IPS DF 6.9 (cell line): ENCODE measurements around the gene NLGN4X.
A peak's percentile ranks its signal among the peaks of the same experiment; 100 is the strongest.

Experiments
- DNase-seq: peaks from one replicate; pipeline ENCODE4 v3.0.0-alpha.2; 2013; ENCODE audit warnings: low read depth, low spot score
- H3K27ac ChIP-seq: one replicate; pipeline ENCODE4 v1.5.1; 2013; ENCODE audit warnings: low read length, control low read depth
- H3K27me3 ChIP-seq: 2 replicates; pipeline ENCODE4 v1.6.1; 2013; ENCODE audit warnings: mild to moderate bottlenecking, low read length; ENCODE audit not compliant: control insufficient read depth, insufficient read depth
- H3K36me3 ChIP-seq: 2 replicates; pipeline ENCODE4 v1.6.1; 2013; ENCODE audit warnings: low read length; ENCODE audit not compliant: control insufficient read depth, insufficient read depth
- H3K4me1 ChIP-seq: 2 replicates; pipeline ENCODE4 v1.6.1; 2013; ENCODE audit warnings: low read length; ENCODE audit not compliant: control insufficient read depth, insufficient read depth
- H3K4me3 ChIP-seq: 2 replicates; pipeline ENCODE4 v1.5.1; 2013; ENCODE audit warnings: mild to moderate bottlenecking, low read length
- H3K9me3 ChIP-seq: 2 replicates; pipeline ENCODE4 v1.6.1; 2013; ENCODE audit warnings: low read length, inconsistent platforms; ENCODE audit not compliant: control insufficient read depth, insufficient read depth
- WGBS: extraction: QIAGEN DNeasy Blood & Tissue Kit; methylation state at CpG from one replicate; pipeline ENCODE4 v1.1.7; 2013; ENCODE audit warnings: mixed read lengths, missing lambda C conversion rate; ENCODE audit not compliant: insufficient read length, insufficient coverage; 5-methylcytosine and 5-hydroxymethylcytosine counted together

Gene NLGN4X

DNA sequence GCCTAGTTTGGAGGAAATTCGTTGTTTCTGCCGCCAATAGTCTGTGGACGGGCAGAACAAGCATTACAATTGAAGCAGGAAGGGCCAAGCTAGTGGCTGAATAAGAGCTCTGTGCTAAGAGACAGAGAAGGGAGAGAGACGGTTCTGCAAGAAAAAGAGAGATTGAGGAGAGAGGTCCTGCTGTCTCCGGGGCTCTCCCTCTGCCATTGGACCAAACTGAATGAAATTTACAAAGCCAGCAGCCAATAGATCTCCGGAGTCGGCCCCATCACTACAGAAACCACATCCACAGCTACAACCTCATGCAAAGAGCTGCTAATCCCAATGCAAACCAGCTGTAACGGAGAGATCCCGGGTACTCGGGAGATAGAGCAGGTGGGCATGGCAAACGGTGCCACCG, at the start of gene NLGN4X:
Gene NLGN4X, minus strand, starts transcription at position 148 of the 400 bp plus-strand sequence. CDS start 77,401 bp downstream, outside the sequence.
- Histone ChIP-seq H3K36me3 (no peaks in the 10 kb centered on the region), H3K27me3 (no peaks in the 10 kb centered on the region), H3K9me3 (no peaks in the 10 kb centered on the region), H3K27ac (no peak within 1 kb of the TSS), H3K4me1 (no peaks in the 10 kb centered on the region), H3K4me3 (peak within 1 kb of the TSS; percentile 98)
- no CpG with 5 or more reads among the region's 12 CpGs for WGBS
- no peak for DNase-seq

DNA sequence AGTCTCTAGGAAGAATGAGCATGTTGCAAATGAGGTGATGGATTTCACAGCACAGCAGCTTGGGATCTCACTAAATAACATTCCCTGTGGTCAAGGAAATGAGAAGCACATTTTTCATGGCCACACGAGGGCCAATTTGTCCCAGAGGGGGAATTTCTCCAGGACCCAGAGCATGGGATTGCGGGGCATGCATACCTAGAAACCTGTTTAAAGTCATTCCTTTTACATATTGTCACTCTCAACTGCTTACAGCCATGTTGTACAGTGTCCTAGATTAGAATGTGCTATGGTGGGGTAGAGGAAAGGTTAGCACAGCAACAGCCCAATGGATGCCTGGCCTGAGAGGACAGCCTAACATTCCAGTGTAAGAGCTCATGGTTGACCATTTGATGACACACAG, 37.4 kb upstream of the NLGN4X start:
- no peak overlapping the region for H3K27ac ChIP-seq
- no peaks in the 10 kb centered on the region for H3K9me3 ChIP-seq
- no peak overlapping the region for H3K4me3 ChIP-seq
- H3K4me1 ChIP-seq: no peaks in the 10 kb centered on the region
- DNase-seq: no peak
- WGBS: no CpG with 5 or more reads among the region's 2 CpGs
- H3K36me3 ChIP-seq: no peaks in the 10 kb centered on the region
- H3K27me3 ChIP-seq: no peaks in the 10 kb centered on the region

DNA sequence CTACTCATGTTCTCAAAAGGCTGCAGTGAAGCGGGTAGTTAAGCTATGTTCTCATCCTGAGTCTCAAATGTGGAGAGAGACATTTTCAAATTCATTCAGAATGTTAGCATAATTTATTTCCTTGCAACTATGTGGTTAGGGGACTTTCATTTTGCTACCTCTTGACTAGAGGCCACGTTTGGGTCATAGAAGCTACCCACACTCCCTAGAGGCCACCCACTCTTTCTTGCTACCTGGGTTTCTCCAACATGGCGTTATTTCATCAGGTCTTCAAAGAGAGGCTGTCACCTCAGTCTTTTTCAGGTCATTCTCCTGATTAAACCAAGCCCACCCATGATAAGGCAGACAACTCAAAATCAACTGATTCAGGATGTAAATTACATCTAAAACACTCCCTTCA, 34.3 kb upstream of the NLGN4X start:
- Histone ChIP-seq H3K27ac (no peak overlapping the region), H3K27me3 (no peaks in the 10 kb centered on the region), H3K4me3 (no peak overlapping the region), H3K4me1 (no peaks in the 10 kb centered on the region), H3K9me3 (no peaks in the 10 kb centered on the region), H3K36me3 (no peaks in the 10 kb centered on the region)
- no CpG with 5 or more reads among the region's 3 CpGs for WGBS
- no peak for DNase-seq

DNA sequence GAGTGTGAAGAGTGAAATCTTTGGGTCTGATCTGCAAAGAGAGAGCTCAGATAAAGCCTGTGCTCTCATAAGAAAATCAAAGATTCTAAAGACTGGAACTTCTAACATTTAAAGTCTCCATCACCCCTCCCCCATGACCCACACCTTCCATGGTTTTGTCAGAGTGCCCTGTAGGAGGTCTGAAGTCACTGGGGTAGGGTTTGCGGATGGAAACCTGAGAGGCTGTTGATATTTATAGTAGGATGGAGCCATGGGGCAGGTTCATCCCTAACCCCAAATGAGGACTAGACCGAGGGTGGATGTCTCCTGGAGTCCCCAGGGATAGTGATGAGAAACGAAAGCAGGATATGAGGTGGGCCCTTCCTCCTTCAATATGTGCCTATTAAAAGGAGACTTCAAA, 28.4 kb upstream of the NLGN4X start:
- no peaks in the 10 kb centered on the region for H3K27me3 ChIP-seq
- no peaks in the 10 kb centered on the region for H3K9me3 ChIP-seq
- DNase-seq: no peak
- no CpG with 5 or more reads among the region's 3 CpGs for WGBS
- no peaks in the 10 kb centered on the region for H3K36me3 ChIP-seq
- no peak overlapping the region for H3K27ac ChIP-seq
- no peak overlapping the region for H3K4me3 ChIP-seq
- H3K4me1 ChIP-seq: no peaks in the 10 kb centered on the region

DNA sequence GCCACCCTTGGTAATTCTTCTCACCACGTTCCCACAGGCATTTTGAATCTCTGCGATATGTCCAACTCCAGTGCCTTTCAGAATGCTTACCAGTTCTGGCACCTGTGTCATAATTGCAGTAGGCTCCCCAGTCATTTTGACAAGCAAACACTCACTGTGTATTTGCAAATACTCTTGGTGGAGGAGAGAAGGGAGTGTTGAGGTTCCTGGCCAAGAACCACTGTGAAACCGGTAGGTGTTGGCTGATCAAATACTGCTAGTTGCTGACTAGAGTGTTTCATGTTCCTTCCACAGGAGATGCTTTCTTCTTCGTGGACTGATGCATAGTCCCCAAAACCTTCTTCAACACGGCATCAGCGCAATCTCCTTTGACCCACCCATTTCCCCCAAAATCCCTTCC, 16.0 kb upstream of the NLGN4X start:
- WGBS: no CpG with 5 or more reads among the region's 6 CpGs
- Histone ChIP-seq H3K9me3 (no peaks in the 10 kb centered on the region), H3K27ac (no peak overlapping the region), H3K4me3 (no peak overlapping the region), H3K27me3 (no peaks in the 10 kb centered on the region), H3K36me3 (no peaks in the 10 kb centered on the region), H3K4me1 (no peaks in the 10 kb centered on the region)
- DNase-seq: no peak

DNA sequence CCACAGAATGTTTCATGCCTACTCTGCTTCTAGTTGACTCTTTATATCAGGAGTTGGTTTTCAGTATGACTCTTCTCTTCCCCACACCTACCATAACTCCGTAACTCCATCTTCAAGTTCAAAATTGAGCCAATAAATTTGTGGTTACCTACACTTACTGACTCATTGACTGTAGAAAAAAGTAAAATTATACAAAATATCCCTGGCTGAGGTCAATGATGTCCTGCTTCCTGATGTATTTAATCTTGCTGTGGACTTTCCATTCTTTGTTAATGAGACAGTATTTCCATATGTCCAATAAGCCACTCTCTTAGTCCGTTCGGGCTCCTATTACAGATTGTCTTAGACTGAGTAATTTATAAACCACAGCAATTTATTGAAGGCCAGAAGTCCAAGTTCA, 9.9 kb upstream of the NLGN4X start:
- no peaks in the 10 kb centered on the region for H3K36me3 ChIP-seq
- no peak overlapping the region for H3K4me3 ChIP-seq
- no peak for DNase-seq
- H3K27me3 ChIP-seq: no peaks in the 10 kb centered on the region
- no CpG with 5 or more reads among the region's 3 CpGs for WGBS
- H3K4me1 ChIP-seq: no peaks in the 10 kb centered on the region
- no peaks in the 10 kb centered on the region for H3K9me3 ChIP-seq
- H3K27ac ChIP-seq: no peak overlapping the region

DNA sequence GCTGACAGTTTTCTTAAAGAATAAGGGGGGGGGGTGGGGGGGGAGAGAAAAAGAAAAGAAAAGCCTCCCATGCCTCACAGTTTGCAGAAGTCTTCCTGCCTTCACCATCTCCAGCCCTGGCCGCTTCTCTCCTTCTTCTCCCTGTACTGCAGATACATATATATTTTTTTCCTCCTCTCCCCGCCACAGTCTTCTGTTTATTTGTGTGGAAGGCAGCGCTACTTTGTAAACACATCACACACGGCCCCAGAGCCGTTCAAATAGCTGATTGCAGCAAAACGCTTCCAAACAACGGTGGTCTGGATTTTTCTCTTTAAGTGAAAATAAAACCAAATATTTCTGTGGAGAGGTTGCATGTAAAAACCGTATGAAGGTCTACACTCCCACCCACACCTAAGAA, 732 bp downstream of the NLGN4X start:
- no peaks in the 10 kb centered on the region for H3K36me3 ChIP-seq
- H3K4me1 ChIP-seq: no peaks in the 10 kb centered on the region
- H3K27ac ChIP-seq: no peak overlapping the region
- H3K9me3 ChIP-seq: no peaks in the 10 kb centered on the region
- no CpG with 5 or more reads among the region's 8 CpGs for WGBS
- DNase-seq: no peak
- H3K27me3 ChIP-seq: no peaks in the 10 kb centered on the region
- peak overlapping the region; percentile 98; the same call in 1 of the 2 replicates for H3K4me3 ChIP-seq

DNA sequence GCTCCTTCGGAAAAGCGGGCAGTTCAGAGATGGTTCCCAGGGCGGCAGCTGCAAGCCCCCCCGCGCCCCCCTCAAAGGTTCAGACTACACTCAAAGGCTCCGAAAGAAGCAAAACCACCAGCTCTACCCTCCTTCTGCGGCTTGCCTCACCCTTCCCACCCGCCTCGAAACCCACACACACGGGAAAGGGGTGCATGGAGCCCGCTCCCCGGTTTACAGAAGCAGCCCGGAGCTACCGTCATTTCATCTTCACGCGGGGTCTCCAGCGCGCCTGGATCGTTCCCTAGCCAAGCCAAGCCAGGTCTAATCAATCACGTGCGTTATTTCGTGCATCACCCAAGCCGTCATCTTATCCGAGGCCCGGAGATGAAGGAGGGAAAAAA, 1.2 kb downstream of the NLGN4X start:
- DNase-seq: no peak
- Histone ChIP-seq H3K27me3 (no peaks in the 10 kb centered on the region), H3K36me3 (no peaks in the 10 kb centered on the region), H3K4me1 (no peaks in the 10 kb centered on the region), H3K9me3 (no peaks in the 10 kb centered on the region), H3K27ac (no peak overlapping the region), H3K4me3 (peak overlapping the region; percentile 98)
- no CpG with 5 or more reads among the region's 25 CpGs for WGBS

DNA sequence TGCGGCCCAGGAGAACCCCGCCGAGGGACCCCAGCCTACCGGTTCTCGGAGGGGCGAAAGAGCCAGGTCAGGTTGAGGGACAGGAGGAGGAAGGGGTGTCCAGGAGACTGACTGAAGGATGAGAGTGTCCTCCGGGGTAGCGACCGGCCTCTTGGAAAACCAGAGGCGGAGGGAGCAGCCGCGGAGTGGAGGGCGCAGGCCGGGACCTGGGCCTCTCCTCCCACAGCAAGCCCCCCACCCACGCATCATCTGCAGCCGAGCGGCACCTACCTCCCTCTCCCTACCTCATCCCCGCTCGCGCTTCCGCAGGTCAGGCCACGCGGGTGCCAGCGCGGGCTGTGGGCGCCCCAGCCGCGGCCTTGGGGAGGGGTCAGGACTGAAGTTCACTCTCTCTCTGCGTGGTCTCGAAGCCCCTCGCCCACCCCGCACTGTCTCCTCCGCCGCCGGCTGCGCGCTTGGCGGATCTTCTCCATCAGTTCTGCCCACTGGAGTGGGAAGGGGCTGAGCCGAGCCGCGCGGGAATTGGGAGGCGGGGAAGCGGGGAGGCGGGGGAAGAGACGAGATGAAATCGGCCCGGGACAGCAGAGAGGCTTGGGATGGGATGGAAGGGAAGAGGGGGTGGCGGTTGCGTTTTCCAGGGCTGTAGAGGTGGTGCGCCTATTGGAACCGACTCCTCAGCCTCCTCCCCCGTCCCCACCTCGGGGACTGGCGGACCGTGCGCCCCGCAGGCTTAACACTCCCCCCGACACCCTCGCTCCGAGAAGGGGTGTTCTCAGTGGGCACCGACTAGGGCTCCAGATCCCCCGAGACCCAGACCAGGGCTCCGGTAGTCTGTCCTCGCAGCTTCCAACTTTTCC, 1.8 kb downstream of the NLGN4X start:
- Histone ChIP-seq H3K36me3 (no peaks in the 10 kb centered on the region), H3K4me1 (no peaks in the 10 kb centered on the region), H3K27me3 (no peaks in the 10 kb centered on the region), H3K9me3 (no peaks in the 10 kb centered on the region), H3K4me3 (peak overlapping the region; percentile 98), H3K27ac (no peak overlapping the region)
- DNase-seq: no peak
- no CpG with 5 or more reads among the region's 65 CpGs for WGBS

DNA sequence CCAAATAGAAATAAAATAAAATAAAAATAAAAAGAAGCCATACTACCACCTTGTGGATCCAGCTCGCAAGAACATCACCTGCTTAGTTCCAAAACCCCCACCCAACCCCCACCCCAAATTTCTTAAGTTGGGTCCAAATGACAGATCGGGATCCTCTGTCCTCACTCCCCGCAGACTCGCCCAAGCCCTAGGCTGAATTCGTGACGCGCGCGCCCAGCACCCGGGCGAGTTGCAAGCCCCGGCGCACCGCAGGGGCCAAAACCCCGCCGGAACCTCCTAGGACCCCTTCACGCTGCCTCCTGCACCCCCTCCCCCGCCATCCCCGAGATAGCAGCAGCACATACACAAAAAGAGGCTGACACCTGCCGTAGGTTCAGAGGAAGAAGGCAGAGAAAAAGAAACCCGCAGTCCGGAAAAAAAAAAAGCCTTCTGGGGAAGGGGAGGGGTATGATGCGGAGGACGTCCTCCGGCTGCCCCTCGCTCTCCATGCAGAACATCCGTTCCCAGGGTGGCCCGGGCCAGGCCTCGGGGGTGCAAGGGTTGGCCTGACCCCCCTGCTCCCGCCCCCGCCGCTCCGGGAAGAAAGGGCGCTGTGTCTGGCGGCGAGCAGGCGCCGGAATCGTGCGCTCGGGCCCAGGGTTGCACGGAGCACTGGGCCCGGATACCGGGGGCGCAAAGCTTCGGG, 2.6 kb downstream of the NLGN4X start:
- no peaks in the 10 kb centered on the region for H3K9me3 ChIP-seq
- no peaks in the 10 kb centered on the region for H3K27me3 ChIP-seq
- H3K27ac ChIP-seq: no peak overlapping the region
- H3K4me3 ChIP-seq: peak overlapping the region; percentile 98
- WGBS: no CpG with 5 or more reads among the region's 46 CpGs
- DNase-seq: no peak
- no peaks in the 10 kb centered on the region for H3K36me3 ChIP-seq
- peaks cover 1% of the 10 kb centered on the region; the same call in 1 of the 2 replicates for H3K4me1 ChIP-seq
